Neural progenitor cell (in vitro differentiated cells): ENCODE results near the gene GPR161. TPM values are rescaled to one million over a fixed set of nuclear protein-coding genes. Genes with fewer than 3 reads are reported as not detected.

ENCODE experiments used
- DNase-seq: peaks from one replicate; pipeline ENCODE4 v3.0.0-alpha.2; 2016; ENCODE audit warnings: low spot score
- H2AFZ ChIP-seq: fragments of 200-600 bp; sonication (generic); replicated peaks from 2 replicates; pipeline ENCODE4 v1.6.1; 2016; ENCODE audit warnings: antibody characterized with exemption
- H3F3A ChIP-seq: fragments of 200-600 bp; sonication (generic); 2 replicates; pipeline ENCODE4 v1.6.1; 2016; ENCODE audit warnings: antibody characterized with exemption, low read depth
- H3K27ac ChIP-seq: fragments of 200-600 bp; sonication (generic); 2 replicates; pipeline ENCODE4 v1.5.1; 2016; ENCODE audit warnings: mild to moderate bottlenecking
- H3K27me3 ChIP-seq: fragments of 200-600 bp; sonication (generic); 2 replicates; pipeline ENCODE4 v1.6.1; 2016; ENCODE audit warnings: mild to moderate bottlenecking, moderate library complexity
- H3K36me3 ChIP-seq: fragments of 200-600 bp; sonication (generic); 2 replicates; pipeline ENCODE4 v1.5.1; 2016
- H3K4me1 ChIP-seq: fragments of 200-600 bp; sonication (generic); 2 replicates; pipeline ENCODE4 v1.6.1; 2016; ENCODE audit warnings: mixed run types
- H3K4me2 ChIP-seq: fragments of 200-600 bp; sonication (generic); 2 replicates; pipeline ENCODE4 v1.6.1; 2016
- H3K4me3 ChIP-seq: fragments of 200-600 bp; sonication (generic); 2 replicates; pipeline ENCODE4 v1.5.1; 2016
- H3K79me2 ChIP-seq: fragments of 200-600 bp; sonication (generic); 2 replicates; pipeline ENCODE4 v1.6.1; 2016; ENCODE audit warnings: low read depth
- H3K9ac ChIP-seq: fragments of 200-600 bp; sonication (generic); 2 replicates; pipeline ENCODE4 v1.6.1; 2016
- H3K9me3 ChIP-seq: fragments of 200-600 bp; sonication (generic); 2 replicates; pipeline ENCODE4 v1.5.1; 2016; ENCODE audit warnings: low read depth
- H4K20me1 ChIP-seq: fragments of 200-600 bp; sonication (generic); 2 replicates; pipeline ENCODE4 v1.6.1; 2016; ENCODE audit warnings: low read depth
- H3K27ac Mint-ChIP-seq: 3 replicates; pipeline ENCODE4 v1.8.0; 2021; ENCODE audit warnings: mixed read lengths
- H3K27me3 Mint-ChIP-seq: 2 replicates; pipeline ENCODE4 v1.8.0; 2022; ENCODE audit warnings: low read depth, mild to moderate bottlenecking, inconsistent platforms, moderate library complexity, mixed read lengths; ENCODE audit not compliant: insufficient read depth
- H3K36me3 Mint-ChIP-seq: 3 replicates; pipeline ENCODE4 v1.8.0; 2021; ENCODE audit warnings: mixed read lengths
- H3K4me1 Mint-ChIP-seq: 3 replicates; pipeline ENCODE4 v1.8.0; 2021; ENCODE audit warnings: mixed read lengths
- H3K4me3 Mint-ChIP-seq: 3 replicates; pipeline ENCODE4 v1.8.0; 2021; ENCODE audit warnings: mild to moderate bottlenecking, moderate library complexity, mixed read lengths
- H3K9me3 Mint-ChIP-seq: 3 replicates; pipeline ENCODE4 v1.8.0; 2020; ENCODE audit warnings: mixed read lengths
- EZH2 ChIP-seq: fragments of 200-600 bp; sonication (generic); IDR thresholded peaks from 2 replicates; pipeline ENCODE4 v1.6.1; 2017; ENCODE audit warnings: antibody characterized with exemption, mild to moderate bottlenecking, moderate library complexity
- EZH2phosphoT487 ChIP-seq: fragments of 200-600 bp; sonication (generic); IDR thresholded peaks from 2 replicates; pipeline ENCODE4 v1.6.1; 2017; ENCODE audit warnings: antibody characterized with exemption
- total RNA-seq: library from RNA; depleted of rRNA; stranded (reverse); fragments of >200 nt; gene quantifications from 2 replicates; pipeline ENCODE4 v1.2.3, GENCODE V29; 2015; ENCODE audit warnings: low replicate concordance
- TF ChIP-seq, protein P1 (sequence below): fragments of 200-600 bp; sonication (generic); IDR thresholded peaks from 2 replicates; pipeline ENCODE4 v1.5.1; 2017; ENCODE audit warnings: antibody characterized with exemption, mild to moderate bottlenecking

The GPR161 gene
- total RNA-seq, 1 donor from 2014 or later: 21.1 TPM

- H3K27me3 Mint-ChIP-seq: peaks cover 2% of the 10 kb centered on the region
- no peaks in the 10 kb centered on the region for H3K9me3 ChIP-seq
- H3K79me2 ChIP-seq: no peaks in the 10 kb centered on the region
- no peaks in the 10 kb centered on the region for H3K27me3 ChIP-seq
- no peak for DNase-seq
- no peak overlapping the region for H3K27ac Mint-ChIP-seq
- no peaks in the 10 kb centered on the region for H3F3A ChIP-seq
- H3K9me3 Mint-ChIP-seq: no peaks in the 10 kb centered on the region
- no peak overlapping the region for H3K9ac ChIP-seq
- peaks cover 2% of the 10 kb centered on the region for H3K36me3 Mint-ChIP-seq
- H3K4me1 ChIP-seq: no peaks in the 10 kb centered on the region
- TF ChIP-seq EZH2phosphoT487: no peak
- no peak for TF ChIP-seq EZH2
- TF ChIP-seq, protein P1, sequence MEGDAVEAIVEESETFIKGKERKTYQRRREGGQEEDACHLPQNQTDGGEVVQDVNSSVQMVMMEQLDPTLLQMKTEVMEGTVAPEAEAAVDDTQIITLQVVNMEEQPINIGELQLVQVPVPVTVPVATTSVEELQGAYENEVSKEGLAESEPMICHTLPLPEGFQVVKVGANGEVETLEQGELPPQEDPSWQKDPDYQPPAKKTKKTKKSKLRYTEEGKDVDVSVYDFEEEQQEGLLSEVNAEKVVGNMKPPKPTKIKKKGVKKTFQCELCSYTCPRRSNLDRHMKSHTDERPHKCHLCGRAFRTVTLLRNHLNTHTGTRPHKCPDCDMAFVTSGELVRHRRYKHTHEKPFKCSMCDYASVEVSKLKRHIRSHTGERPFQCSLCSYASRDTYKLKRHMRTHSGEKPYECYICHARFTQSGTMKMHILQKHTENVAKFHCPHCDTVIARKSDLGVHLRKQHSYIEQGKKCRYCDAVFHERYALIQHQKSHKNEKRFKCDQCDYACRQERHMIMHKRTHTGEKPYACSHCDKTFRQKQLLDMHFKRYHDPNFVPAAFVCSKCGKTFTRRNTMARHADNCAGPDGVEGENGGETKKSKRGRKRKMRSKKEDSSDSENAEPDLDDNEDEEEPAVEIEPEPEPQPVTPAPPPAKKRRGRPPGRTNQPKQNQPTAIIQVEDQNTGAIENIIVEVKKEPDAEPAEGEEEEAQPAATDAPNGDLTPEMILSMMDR: no peak
- H3K4me3 Mint-ChIP-seq: no peak overlapping the region
- H3K36me3 ChIP-seq: no peaks in the 10 kb centered on the region
- H3K4me2 ChIP-seq: no peak overlapping the region
- no peak overlapping the region for H3K4me3 ChIP-seq
- no peak overlapping the region for H3K27ac ChIP-seq
- H3K4me1 Mint-ChIP-seq: no peaks in the 10 kb centered on the region
- no peaks in the 10 kb centered on the region for H4K20me1 ChIP-seq
- H2AFZ ChIP-seq: no peak overlapping the region
Measured at GRCh38 chr1:168050880-168051279, 85.8 kb downstream of the GPR161 start.

GRCh38 chr1:168050307-168050706, 86.4 kb downstream of the GPR161 start:
- no peak overlapping the region for H3K4me3 Mint-ChIP-seq

DNA sequence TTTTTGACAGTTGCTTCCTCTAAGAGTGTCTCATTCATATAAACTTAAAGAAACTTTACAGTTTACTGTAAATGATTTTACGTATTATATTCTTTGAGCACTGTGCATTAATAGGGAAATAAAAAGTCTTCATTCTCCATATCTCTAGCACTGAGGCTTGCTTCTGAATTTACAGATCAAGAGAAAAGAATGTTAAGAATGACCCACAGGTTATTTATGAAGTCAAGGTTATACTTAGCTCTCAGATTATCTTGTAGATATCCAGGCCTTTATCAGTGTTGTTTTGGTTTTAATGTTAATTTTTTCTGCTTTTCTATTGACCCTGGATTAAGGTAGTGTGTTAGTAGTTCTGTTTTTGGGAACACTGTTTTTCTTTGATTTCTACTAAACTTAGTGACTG, 91.4 kb downstream of the GPR161 start:
- H3K4me3 Mint-ChIP-seq: no peak overlapping the region

More at GRCh38 chr1:168050307-168050706, 86.4 kb downstream of the GPR161 start:
- TF ChIP-seq EZH2phosphoT487 (no peak), EZH2 (no peak)
- TF ChIP-seq, protein P1: no peak
- Histone ChIP-seq H3K27me3 (no peaks in the 10 kb centered on the region), H3K79me2 (no peaks in the 10 kb centered on the region), H4K20me1 (no peaks in the 10 kb centered on the region), H2AFZ (no peak overlapping the region), H3K4me3 (no peak overlapping the region), H3K36me3 (no peaks in the 10 kb centered on the region), H3K9me3 (no peaks in the 10 kb centered on the region), H3K4me2 (no peak overlapping the region), H3K4me1 (no peaks in the 10 kb centered on the region), H3K9ac (no peak overlapping the region), H3K27ac (no peak overlapping the region), H3F3A (no peaks in the 10 kb centered on the region)
- DNase-seq: no peak
- Mint-ChIP-seq H3K36me3 (peaks cover 2% of the 10 kb centered on the region), H3K9me3 (no peaks in the 10 kb centered on the region), H3K27ac (no peak overlapping the region), H3K4me1 (no peaks in the 10 kb centered on the region), H3K27me3 (peaks cover 2% of the 10 kb centered on the region)

More for the DNA sequence above, 91.4 kb downstream of the GPR161 start:
- no peaks in the 10 kb centered on the region for H3K4me1 Mint-ChIP-seq
- H3K9me3 Mint-ChIP-seq: no peaks in the 10 kb centered on the region
- H3K27me3 Mint-ChIP-seq: peaks cover 2% of the 10 kb centered on the region
- Histone ChIP-seq H3K9me3 (no peaks in the 10 kb centered on the region), H4K20me1 (no peaks in the 10 kb centered on the region), H3K9ac (no peak overlapping the region), H3K4me2 (no peak overlapping the region), H3F3A (no peaks in the 10 kb centered on the region), H3K79me2 (no peaks in the 10 kb centered on the region), H3K27me3 (no peaks in the 10 kb centered on the region), H3K4me1 (no peaks in the 10 kb centered on the region), H3K4me3 (no peak overlapping the region), H2AFZ (no peak overlapping the region), H3K36me3 (no peaks in the 10 kb centered on the region), H3K27ac (no peak overlapping the region)
- H3K27ac Mint-ChIP-seq: no peak overlapping the region
- peaks cover 22% of the 10 kb centered on the region for H3K36me3 Mint-ChIP-seq
- TF ChIP-seq EZH2phosphoT487 (no peak), EZH2 (no peak)
- TF ChIP-seq, protein P1: no peak
- DNase-seq: no peak
